Esophagus (tissue), 2 donors: ENCODE measurements around the gene TRIM43. TPM values are rescaled to one million over a fixed set of nuclear protein-coding genes. Genes with fewer than 3 reads are reported as not detected.

Experiments
- polyA plus RNA-seq, 2 donors: library from polyadenylated mRNA; stranded (reverse); fragments of 200-250 nt; gene quantifications; one replicate each; pipeline ENCODE4 v1.2.3, GENCODE V29; 2013
- donor health status: healthy with polysubstance abuse.
- donor health status: Bipolar disorder and iron deficiency.

TRIM43 gene
- polyA plus RNA-seq, 2 donors = not detected

Other genes with a start within 250 kb of the TRIM43 start
- gene FAHD2A, start 189.3 kb upstream of the TRIM43 start, polyA plus RNA-seq = 10 to 100 TPM in 1 of 2 donors, 1 to 10 TPM in 1; 9.3 to 11.9 TPM
- under 1 TPM in 1 of 2 donors, not detected in 1; 0.01 TPM for gene TRIM43B, start 107.2 kb upstream of the TRIM43 start, polyA plus RNA-seq